ENCODE data around the gene RBM44.

DNA sequence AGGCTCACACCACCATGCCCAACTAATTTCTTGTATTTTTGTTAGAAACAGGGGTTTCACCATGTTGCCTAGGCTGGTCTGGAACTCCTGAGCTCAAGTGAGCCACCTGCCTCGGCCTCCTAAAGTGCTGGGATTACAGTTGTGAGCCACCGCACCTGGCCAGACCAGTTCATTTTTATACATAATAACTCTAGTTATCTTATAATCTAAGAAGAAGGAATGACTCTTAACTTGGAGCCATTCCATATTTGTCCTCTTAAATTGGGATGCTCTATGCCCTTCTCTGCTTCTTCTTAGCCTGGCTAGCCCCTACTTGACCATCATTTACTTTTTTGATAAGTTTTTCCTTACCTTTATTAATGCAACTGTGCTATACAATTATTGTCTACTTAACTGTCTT lies 2.9 kb downstream of the RBM44 start:
- no peak for TF ChIP-seq RAD21 (IDR thresholded peaks at IDR 0.05)
- no peak for TF ChIP-seq NR2F2 (IDR thresholded peaks at IDR 0.05)
- TF ChIP-seq, protein P1, sequence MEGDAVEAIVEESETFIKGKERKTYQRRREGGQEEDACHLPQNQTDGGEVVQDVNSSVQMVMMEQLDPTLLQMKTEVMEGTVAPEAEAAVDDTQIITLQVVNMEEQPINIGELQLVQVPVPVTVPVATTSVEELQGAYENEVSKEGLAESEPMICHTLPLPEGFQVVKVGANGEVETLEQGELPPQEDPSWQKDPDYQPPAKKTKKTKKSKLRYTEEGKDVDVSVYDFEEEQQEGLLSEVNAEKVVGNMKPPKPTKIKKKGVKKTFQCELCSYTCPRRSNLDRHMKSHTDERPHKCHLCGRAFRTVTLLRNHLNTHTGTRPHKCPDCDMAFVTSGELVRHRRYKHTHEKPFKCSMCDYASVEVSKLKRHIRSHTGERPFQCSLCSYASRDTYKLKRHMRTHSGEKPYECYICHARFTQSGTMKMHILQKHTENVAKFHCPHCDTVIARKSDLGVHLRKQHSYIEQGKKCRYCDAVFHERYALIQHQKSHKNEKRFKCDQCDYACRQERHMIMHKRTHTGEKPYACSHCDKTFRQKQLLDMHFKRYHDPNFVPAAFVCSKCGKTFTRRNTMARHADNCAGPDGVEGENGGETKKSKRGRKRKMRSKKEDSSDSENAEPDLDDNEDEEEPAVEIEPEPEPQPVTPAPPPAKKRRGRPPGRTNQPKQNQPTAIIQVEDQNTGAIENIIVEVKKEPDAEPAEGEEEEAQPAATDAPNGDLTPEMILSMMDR (IDR thresholded peaks at IDR 0.05; ENCODE audit: low read depth, low read length, missing input control), result no peak
- TF ChIP-seq, protein P2, sequence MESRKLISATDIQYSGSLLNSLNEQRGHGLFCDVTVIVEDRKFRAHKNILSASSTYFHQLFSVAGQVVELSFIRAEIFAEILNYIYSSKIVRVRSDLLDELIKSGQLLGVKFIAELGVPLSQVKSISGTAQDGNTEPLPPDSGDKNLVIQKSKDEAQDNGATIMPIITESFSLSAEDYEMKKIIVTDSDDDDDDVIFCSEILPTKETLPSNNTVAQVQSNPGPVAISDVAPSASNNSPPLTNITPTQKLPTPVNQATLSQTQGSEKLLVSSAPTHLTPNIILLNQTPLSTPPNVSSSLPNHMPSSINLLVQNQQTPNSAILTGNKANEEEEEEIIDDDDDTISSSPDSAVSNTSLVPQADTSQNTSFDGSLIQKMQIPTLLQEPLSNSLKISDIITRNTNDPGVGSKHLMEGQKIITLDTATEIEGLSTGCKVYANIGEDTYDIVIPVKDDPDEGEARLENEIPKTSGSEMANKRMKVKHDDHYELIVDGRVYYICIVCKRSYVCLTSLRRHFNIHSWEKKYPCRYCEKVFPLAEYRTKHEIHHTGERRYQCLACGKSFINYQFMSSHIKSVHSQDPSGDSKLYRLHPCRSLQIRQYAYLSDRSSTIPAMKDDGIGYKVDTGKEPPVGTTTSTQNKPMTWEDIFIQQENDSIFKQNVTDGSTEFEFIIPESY (IDR thresholded peaks at IDR 0.05), result no peak
- no peak for TF ChIP-seq RXRA (IDR thresholded peaks at IDR 0.05)
- no peak for TF ChIP-seq TAF1 (conservative IDR thresholded peaks at IDR 0.05)
